Erythroblast (primary cell): ENCODE measurements around the gene UBE2B.

Source experiments
- GATA1 ChIP-seq: IDR thresholded peaks from 2 replicates; pipeline ENCODE4 v1.6.1; 2011; ENCODE audit warnings: low read depth, mild to moderate bottlenecking, control low read depth, low read length, moderate library complexity
- POLR2A ChIP-seq: IDR thresholded peaks from 2 replicates; pipeline ENCODE4 v1.6.1; 2011; ENCODE audit warnings: mild to moderate bottlenecking, low read length

DNA sequence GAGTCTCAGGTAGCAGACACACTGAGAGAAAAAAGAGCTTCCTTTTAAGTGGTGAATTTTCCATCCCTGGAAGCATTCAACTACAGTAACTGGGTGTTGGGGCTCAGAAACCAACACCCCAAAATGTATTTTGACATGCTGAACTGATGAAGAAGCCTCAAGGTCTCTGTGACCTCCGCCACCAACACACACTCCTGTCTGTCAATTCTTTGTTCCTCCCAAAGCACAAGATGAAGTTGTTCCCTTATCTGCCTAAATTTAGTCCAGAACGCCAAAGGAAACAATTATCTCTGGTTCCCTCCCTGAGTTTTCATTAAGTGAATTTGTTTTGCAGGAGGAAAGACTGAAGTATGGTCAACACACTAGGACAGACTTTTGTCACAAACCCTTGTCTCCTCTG, 41.7 kb downstream of the UBE2B start:
- no peak for TF ChIP-seq POLR2A
- no peak for TF ChIP-seq GATA1
